Measurements from ENCODE around the gene LPCAT1. TPM values are rescaled to one million over a fixed set of nuclear protein-coding genes. Genes with fewer than 3 reads are reported as not detected.
A peak's percentile ranks its signal among the peaks of the same experiment; 100 is the strongest.
"Not testable (repeated sequence)": the region's sequence is repeated elsewhere in the genome, so short reads cannot be mapped to it uniquely, and the experiment has no call there.

LPCAT1 gene, protein sequence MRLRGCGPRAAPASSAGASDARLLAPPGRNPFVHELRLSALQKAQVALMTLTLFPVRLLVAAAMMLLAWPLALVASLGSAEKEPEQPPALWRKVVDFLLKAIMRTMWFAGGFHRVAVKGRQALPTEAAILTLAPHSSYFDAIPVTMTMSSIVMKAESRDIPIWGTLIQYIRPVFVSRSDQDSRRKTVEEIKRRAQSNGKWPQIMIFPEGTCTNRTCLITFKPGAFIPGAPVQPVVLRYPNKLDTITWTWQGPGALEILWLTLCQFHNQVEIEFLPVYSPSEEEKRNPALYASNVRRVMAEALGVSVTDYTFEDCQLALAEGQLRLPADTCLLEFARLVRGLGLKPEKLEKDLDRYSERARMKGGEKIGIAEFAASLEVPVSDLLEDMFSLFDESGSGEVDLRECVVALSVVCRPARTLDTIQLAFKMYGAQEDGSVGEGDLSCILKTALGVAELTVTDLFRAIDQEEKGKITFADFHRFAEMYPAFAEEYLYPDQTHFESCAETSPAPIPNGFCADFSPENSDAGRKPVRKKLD
- total RNA-seq = 100 to 1,000 TPM in 1 of 2 donors, 10 to 100 TPM in 1; 90.0 to 179 TPM

DNA sequence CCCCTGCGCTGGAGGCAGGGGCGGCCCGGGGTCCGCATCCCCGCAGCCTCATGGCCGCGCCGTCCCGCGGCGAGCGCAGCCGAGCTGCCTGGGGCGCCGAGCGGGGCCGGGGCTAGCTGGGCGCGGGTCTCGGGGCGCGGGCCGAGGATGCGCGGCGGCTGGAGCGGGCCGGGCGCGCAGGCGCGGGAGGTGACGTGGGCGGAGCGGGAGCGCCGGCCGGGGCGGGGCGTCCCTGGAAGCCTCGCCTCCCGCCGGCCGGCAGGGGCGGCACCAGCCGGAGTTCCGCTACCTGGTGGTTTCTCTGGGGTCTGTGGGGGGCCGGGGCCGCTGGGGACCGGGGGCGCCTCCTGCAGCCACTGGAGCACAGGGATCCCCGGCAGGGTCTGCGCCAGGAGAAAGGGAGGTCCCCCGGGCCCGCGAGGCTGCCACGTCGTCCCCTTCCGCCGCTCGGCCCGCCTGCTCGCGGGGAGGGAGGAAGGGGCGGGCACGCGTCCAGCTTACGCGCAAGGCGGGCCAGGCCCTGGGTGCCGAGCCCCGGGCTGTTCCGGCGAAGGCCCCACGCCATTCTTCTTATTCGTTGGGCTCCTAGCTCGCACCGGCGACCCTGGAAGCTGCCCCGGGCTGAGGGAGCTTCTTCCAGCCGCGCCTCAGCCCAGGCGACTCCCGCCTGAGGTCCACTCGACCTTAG is at the start of gene LPCAT1:
LPCAT1 (minus strand) TSS at position 168 of the 688 bp plus-strand sequence; CDS start at position 52, 116 bp downstream.
- peak; percentile 87 for DNase-seq (ENCODE audit: low spot score)
- Mint-ChIP-seq H3K27me3 (no peaks in the 10 kb centered on the region), H3K27ac (peak within 1 kb of the TSS; percentile 88 to 89), H3K4me3 (peak within 1 kb of the TSS; percentile 96), H3K36me3 (no peaks in the 10 kb centered on the region), H3K9me3 (no peaks in the 10 kb centered on the region), H3K4me1 (ENCODE audit: low read depth in 2 of 2) (peaks cover 28 to 37% of the 10 kb centered on the region in 2 donors)
- ATAC-seq = peak; percentile 88 to 90

DNA sequence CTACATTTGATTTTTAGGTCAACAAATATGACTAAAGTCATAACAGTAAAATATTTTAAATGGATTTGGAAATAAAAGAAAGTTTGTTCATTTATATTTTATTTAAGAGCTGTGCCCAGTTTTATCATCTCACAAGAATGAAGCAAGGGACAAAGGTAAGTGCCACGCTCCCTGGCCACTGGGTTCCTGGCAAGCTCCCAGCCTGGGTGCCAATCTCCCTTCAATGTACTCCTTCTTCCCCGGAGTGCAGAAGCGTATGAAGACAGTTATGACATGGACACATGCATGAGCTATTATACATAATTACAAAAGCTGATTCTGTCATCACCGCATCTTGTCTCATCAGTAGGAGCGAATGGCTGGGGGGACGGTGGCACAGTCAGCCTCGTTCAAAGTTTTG is 48.1 kb upstream of the LPCAT1 start:
- ATAC-seq; H3K9me3 Mint-ChIP-seq; H3K4me3 Mint-ChIP-seq; H3K27me3 Mint-ChIP-seq; DNase-seq (ENCODE audit: low spot score); H3K4me1 Mint-ChIP-seq (ENCODE audit: low read depth in 2 of 2); H3K27ac Mint-ChIP-seq: not testable (repeated sequence)
- peaks cover 12% of the 10 kb centered on the region for H3K36me3 Mint-ChIP-seq

DNA sequence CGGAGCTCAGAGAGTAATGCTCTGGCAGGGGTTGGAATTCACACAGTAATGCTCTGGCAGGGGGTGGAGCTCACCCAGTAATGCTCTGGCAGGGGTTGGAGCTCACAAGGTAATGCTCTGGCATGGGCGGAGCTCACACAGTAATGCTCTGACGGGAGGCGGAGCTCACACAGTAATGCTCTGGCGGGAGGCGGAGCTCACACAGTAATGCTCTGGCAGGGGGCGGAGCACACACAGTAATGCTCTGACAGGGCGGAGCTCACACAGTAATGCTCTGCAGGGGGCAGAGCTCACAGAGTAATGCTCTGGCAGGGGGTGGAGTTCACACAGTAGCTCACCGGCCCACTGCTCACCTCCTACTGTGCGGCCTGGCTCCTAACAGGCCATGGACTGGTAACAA is 47.2 kb upstream of the LPCAT1 start:
- Mint-ChIP-seq H3K4me3 (no peak overlapping the region), H3K9me3 (no peaks in the 10 kb centered on the region), H3K27me3 (no peaks in the 10 kb centered on the region), H3K27ac (no peak overlapping the region), H3K4me1 (ENCODE audit: low read depth in 2 of 2) (peaks cover 0 to 6% of the 10 kb centered on the region in 2 donors), H3K36me3 (peaks cover 12% of the 10 kb centered on the region)
- ATAC-seq (no peak), DNase-seq (ENCODE audit: low spot score) (no peak)

- no peaks in the 10 kb centered on the region for H3K9me3 Mint-ChIP-seq
- H3K27me3 Mint-ChIP-seq = no peaks in the 10 kb centered on the region
- peaks cover 0 to 4% of the 10 kb centered on the region in 2 donors for H3K4me1 Mint-ChIP-seq (ENCODE audit: low read depth in 2 of 2)
- no peak for DNase-seq (ENCODE audit: low spot score)
- H3K4me3 Mint-ChIP-seq = no peak overlapping the region
- peaks cover 12% of the 10 kb centered on the region for H3K36me3 Mint-ChIP-seq
- H3K27ac Mint-ChIP-seq = no peak overlapping the region
- ATAC-seq = no peak
These were observed 44.6 kb upstream of the LPCAT1 start for GRCh38 chr5:1568201-1568979.

- H3K9me3 Mint-ChIP-seq; ATAC-seq; H3K27me3 Mint-ChIP-seq; H3K27ac Mint-ChIP-seq; DNase-seq (ENCODE audit: low spot score); H3K4me1 Mint-ChIP-seq (ENCODE audit: low read depth in 2 of 2); H3K4me3 Mint-ChIP-seq: not testable (repeated sequence)
- peaks cover 12% of the 10 kb centered on the region for H3K36me3 Mint-ChIP-seq
These were observed 43.9 kb upstream of the LPCAT1 start for GRCh38 chr5:1567527-1568200.

- Mint-ChIP-seq H3K27ac (no peak overlapping the region), H3K9me3 (no peaks in the 10 kb centered on the region), H3K27me3 (peaks cover 5 to 6% of the 10 kb centered on the region in 2 donors), H3K36me3 (peaks cover 12% of the 10 kb centered on the region), H3K4me1 (ENCODE audit: low read depth in 2 of 2) (peaks cover 0 to 4% of the 10 kb centered on the region in 2 donors), H3K4me3 (no peak overlapping the region)
- no peak for DNase-seq (ENCODE audit: low spot score)
- peak; percentile 4 to 57 for ATAC-seq
These were observed 42.3 kb upstream of the LPCAT1 start for GRCh38 chr5:1565737-1566734.

DNA sequence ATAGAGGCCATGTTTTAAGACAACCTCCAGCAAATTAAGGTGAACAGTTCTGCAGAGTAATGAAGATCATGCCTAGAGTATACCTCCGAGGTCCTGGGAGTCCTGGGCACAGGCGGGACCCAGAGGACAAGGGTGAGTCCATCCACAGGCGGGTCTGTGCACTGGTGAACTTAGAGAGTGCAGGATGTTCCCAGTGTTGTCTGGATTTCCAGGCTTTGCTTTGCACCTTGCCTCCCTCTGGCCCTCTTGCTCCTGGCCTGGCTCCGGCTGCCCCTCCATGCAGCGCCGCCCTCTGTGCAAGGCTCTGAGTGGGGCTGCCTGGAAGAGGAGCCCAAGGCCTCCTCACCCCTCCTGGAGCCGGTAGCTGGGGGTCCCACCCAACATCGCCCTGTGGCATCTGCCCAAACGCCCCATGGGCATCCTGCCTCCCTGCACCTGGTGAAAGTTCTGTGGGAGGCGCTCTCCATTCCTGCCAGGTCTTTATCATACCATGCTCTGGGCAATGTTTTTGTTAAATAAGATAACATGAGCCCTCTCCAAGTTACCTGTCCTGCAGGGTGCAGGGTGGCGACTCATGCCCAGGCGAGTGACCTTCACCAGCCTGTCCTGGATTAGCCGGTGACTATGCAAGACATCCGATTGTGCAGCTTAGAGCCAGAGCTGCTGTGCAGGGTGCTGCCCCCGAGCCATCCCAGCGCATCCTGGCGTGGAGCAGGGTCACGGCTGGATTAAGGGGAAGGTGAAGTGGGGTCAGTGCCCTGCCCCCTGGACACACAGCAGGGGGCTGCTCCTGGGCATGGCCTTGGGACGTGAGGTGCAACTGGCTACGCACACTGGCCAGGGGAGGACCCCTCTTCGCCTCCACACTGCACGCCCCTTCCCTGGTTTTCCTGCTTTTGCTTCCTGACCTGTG is 41.3 kb upstream of the LPCAT1 start:
- Mint-ChIP-seq H3K27me3 (peaks cover 5 to 9% of the 10 kb centered on the region in 2 donors), H3K9me3 (no peaks in the 10 kb centered on the region), H3K36me3 (peaks cover 7% of the 10 kb centered on the region), H3K4me1 (ENCODE audit: low read depth in 2 of 2) (no peaks in the 10 kb centered on the region), H3K27ac (no peak overlapping the region), H3K4me3 (no peak overlapping the region)
- ATAC-seq = no peak
- DNase-seq (ENCODE audit: low spot score) = no peak

DNA sequence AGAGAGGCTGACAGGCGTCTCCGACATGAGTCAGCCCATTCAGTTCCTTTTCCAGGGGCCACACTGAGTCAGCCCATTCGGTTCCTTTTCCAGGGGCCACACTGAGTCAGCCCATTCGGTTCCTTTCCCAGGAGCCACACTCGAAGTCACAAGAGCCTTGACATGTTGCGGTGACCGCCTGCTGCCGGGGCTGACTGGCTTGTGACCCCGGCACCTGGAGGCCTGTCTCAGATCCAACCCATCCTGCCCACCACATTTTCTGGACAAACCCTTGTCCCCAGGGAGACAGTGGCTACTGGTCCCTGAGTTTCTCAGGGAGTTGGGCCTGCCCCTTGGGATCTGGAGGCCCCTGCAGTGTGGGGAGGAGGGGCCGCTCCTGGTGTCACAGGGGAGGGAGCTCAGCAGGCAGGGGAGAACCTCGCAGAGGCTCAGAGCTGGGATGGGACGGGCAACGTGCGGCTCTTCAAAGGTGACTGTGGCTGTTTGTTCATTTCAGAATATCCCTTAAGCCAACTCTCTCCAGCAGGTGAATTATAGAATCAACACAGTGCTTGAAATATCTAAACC is 40.5 kb upstream of the LPCAT1 start:
- ATAC-seq = peak in 1 of 2 donors; percentile 37
- Mint-ChIP-seq H3K27ac (no peak overlapping the region), H3K36me3 (no peaks in the 10 kb centered on the region), H3K4me3 (no peak overlapping the region), H3K9me3 (no peaks in the 10 kb centered on the region), H3K27me3 (peaks cover 5 to 9% of the 10 kb centered on the region in 2 donors), H3K4me1 (ENCODE audit: low read depth in 2 of 2) (no peaks in the 10 kb centered on the region)
- DNase-seq (ENCODE audit: low spot score) = no peak

GRCh38 chr5:1563617-1564181 is 39.9 kb upstream of the LPCAT1 start:
- DNase-seq (ENCODE audit: low spot score) (no peak), ATAC-seq (peak; percentile 6 to 46)
- no peaks in the 10 kb centered on the region for H3K9me3 Mint-ChIP-seq
- peaks cover 0 to 4% of the 10 kb centered on the region in 2 donors for H3K4me1 Mint-ChIP-seq (ENCODE audit: low read depth in 2 of 2)
- H3K27ac Mint-ChIP-seq = no peak overlapping the region
- peaks cover 5 to 9% of the 10 kb centered on the region in 2 donors for H3K27me3 Mint-ChIP-seq
- H3K36me3 Mint-ChIP-seq = no peaks in the 10 kb centered on the region
- no peak overlapping the region for H3K4me3 Mint-ChIP-seq

GRCh38 chr5:1563051-1563461 is 39.3 kb upstream of the LPCAT1 start:
- H3K27ac Mint-ChIP-seq = no peak overlapping the region
- peaks cover 5 to 9% of the 10 kb centered on the region in 2 donors for H3K27me3 Mint-ChIP-seq
- H3K4me1 Mint-ChIP-seq (ENCODE audit: low read depth in 2 of 2) = peaks cover 0 to 4% of the 10 kb centered on the region in 2 donors
- no peaks in the 10 kb centered on the region for H3K9me3 Mint-ChIP-seq
- no peaks in the 10 kb centered on the region for H3K36me3 Mint-ChIP-seq
- DNase-seq (ENCODE audit: low spot score) (no peak), ATAC-seq (peak in 1 of 2 donors; percentile 15)
- H3K4me3 Mint-ChIP-seq = no peak overlapping the region

GRCh38 chr5:1562599-1562998 is 38.8 kb upstream of the LPCAT1 start:
- DNase-seq (ENCODE audit: low spot score) (no peak), ATAC-seq (no peak)
- Mint-ChIP-seq H3K4me3 (no peak overlapping the region), H3K4me1 (ENCODE audit: low read depth in 2 of 2) (peaks cover 0 to 4% of the 10 kb centered on the region in 2 donors), H3K36me3 (no peaks in the 10 kb centered on the region), H3K27ac (no peak overlapping the region), H3K9me3 (no peaks in the 10 kb centered on the region), H3K27me3 (peaks cover 5 to 9% of the 10 kb centered on the region in 2 donors)
